A549 (cell line): ENCODE results near the gene GZF1. TPM values are rescaled to one million over a fixed set of nuclear protein-coding genes. Genes with fewer than 3 reads are reported as not detected.

ENCODE experiments used
- ATAC-seq, 2 experiments: fragments of 200-7000 bp in 1 of 2; fragments of >200 bp in 1 of 2; cut with Nextera tagmentation in 1 of 2; cut with Tn5 transposase in 1 of 2; 3 replicates each; pipeline versions ENCODE4 v1.8.0 to v1.9.1; 2018 to 2020; ENCODE audit warnings: mild to moderate bottlenecking in 1 of 2, moderate library complexity in 1 of 2
- CTCF ChIA-PET: fragments of 300-600 bp; sonication (Branson Sonifier 250); formaldehyde crosslinking; extraction: SDS; loops from one replicate; lab custom pipeline; 2021; ENCODE audit warnings: antibody characterized with exemption, inconsistent platforms; lab: Yijun Ruan, JAX
- POLR2A ChIA-PET: fragments of 350-600 bp; formaldehyde crosslinking; extraction: SDS; loops from one replicate; lab custom pipeline; 2021; ENCODE audit warnings: antibody characterized with exemption, inconsistent platforms; lab: Yijun Ruan, JAX
- DNase-seq, 2 experiments: peaks; one replicate each; pipeline versions ENCODE4 v3.0.0 to v3.0.0-alpha.2; 2011 to 2016; ENCODE audit warnings: low read depth in 1 of 2, low spot score in 1 of 2
- FAIRE-seq: peaks from 2 replicates; lab custom pipeline; 2011; peaks lifted over from hg19 to GRCh38; lab: Jason Lieb, UNC
- H3K27ac ChIP-seq, 2 experiments: fragments of >200 bp; sonication (Bioruptor Twin); formaldehyde crosslinking; 3 replicates each; pipeline ENCODE4 v1.5.1; 2016 to 2017
- H3K4me1 ChIP-seq: fragments of >200 bp; sonication (Bioruptor Twin); formaldehyde crosslinking; 3 replicates; pipeline ENCODE4 v1.6.1; 2016
- H3K4me2 ChIP-seq: fragments of >200 bp; sonication (Bioruptor Twin); formaldehyde crosslinking; 3 replicates; pipeline ENCODE4 v1.6.1; 2016
- H3K4me3 ChIP-seq: fragments of >200 bp; sonication (Bioruptor Twin); formaldehyde crosslinking; 3 replicates; pipeline ENCODE4 v1.5.1; 2016
- H3K9me3 ChIP-seq: fragments of >200 bp; sonication (Bioruptor Twin); formaldehyde crosslinking; 3 replicates; pipeline ENCODE4 v1.6.1; 2016
- BHLHE40 ChIP-seq: IDR thresholded peaks from 2 replicates; pipeline ENCODE4 v1.6.1; 2012; ENCODE audit warnings: low read depth, low read length, inconsistent platforms
- CBX8 ChIP-seq: fragments of 200-600 bp; sonication (generic); IDR thresholded peaks from 2 replicates; pipeline ENCODE4 v1.6.1; 2016
- CEBPB ChIP-seq, 2 experiments: fragments of >200 bp in 1 of 2; sonication (Bioruptor Twin) in 1 of 2; formaldehyde crosslinking in 1 of 2; IDR thresholded peaks; 2 replicates each; pipeline ENCODE4 v1.6.1; 2012 to 2016
- EHMT2 ChIP-seq: fragments of 200-600 bp; sonication (generic); IDR thresholded peaks from 2 replicates; pipeline ENCODE4 v1.6.1; 2016; ENCODE audit warnings: antibody characterized with exemption, low read depth, mild to moderate bottlenecking, moderate library complexity
- EP300 ChIP-seq, 2 experiments: fragments of >200 bp; sonication (Bioruptor Twin); formaldehyde crosslinking; IDR thresholded peaks; 2 replicates in 1 of 2; 3 replicates in 1 of 2; pipeline ENCODE4 v1.6.1; 2016 to 2017
- ESRRA ChIP-seq: fragments of 150-350 bp; IDR thresholded peaks from 2 replicates; pipeline ENCODE4 v1.6.1; 2014; ENCODE audit warnings: mild to moderate bottlenecking, low read length, borderline replicate concordance
- FOSL2 ChIP-seq, 2 experiments: fragments of 450-650 bp in 1 of 2; fragments of >200 bp in 1 of 2; sonication (Bioruptor Twin) in 1 of 2; formaldehyde crosslinking; IDR thresholded peaks; 2 replicates each; pipeline versions ENCODE4 v1.5.0 to v1.6.1; 2016 to 2020; ENCODE audit warnings: mild to moderate bottlenecking in 1 of 2, moderate library complexity in 1 of 2
- FOXS1 ChIP-seq: fragments of 250-450 bp; sonication (Bioruptor Pico); IDR thresholded peaks from 2 replicates; pipeline ENCODE4 v1.5.0; 2020; ENCODE audit warnings: mild to moderate bottlenecking, moderate library complexity
- HDAC2 ChIP-seq: fragments of 200-600 bp; sonication (generic); IDR thresholded peaks from 2 replicates; pipeline ENCODE4 v1.6.1; 2016
- HOXA7 ChIP-seq: fragments of 250-450 bp; sonication (Bioruptor Pico); IDR thresholded peaks from 2 replicates; pipeline ENCODE4 v1.5.0; 2020; ENCODE audit warnings: mild to moderate bottlenecking, moderate library complexity
- HOXB13 ChIP-seq: fragments of 250-450 bp; sonication (Bioruptor Pico); IDR thresholded peaks from 2 replicates; pipeline ENCODE4 v1.5.0; 2020; ENCODE audit warnings: low read depth, mild to moderate bottlenecking, moderate library complexity
- JUNB ChIP-seq: fragments of >200 bp; sonication (Bioruptor Twin); formaldehyde crosslinking; IDR thresholded peaks from 2 replicates; pipeline ENCODE4 v1.6.1; 2016
- KDM5A ChIP-seq: fragments of 200-600 bp; sonication (generic); IDR thresholded peaks from 2 replicates; pipeline ENCODE4 v1.6.1; 2016; ENCODE audit warnings: antibody characterized with exemption, mild to moderate bottlenecking
- MAFK ChIP-seq: fragments of 450-650 bp; IDR thresholded peaks from 2 replicates; pipeline ENCODE4 v1.6.1; 2014; ENCODE audit not compliant: partially characterized antibody
- MAZ ChIP-seq: fragments of 150-350 bp; IDR thresholded peaks from 2 replicates; pipeline ENCODE4 v1.6.1; 2014; ENCODE audit warnings: antibody characterized with exemption, low read depth, low read length, borderline replicate concordance
- MYC ChIP-seq: IDR thresholded peaks from 2 replicates; pipeline ENCODE4 v1.6.1; 2012; ENCODE audit warnings: mild to moderate bottlenecking, inconsistent platforms, low read length, improper control_type of control experiment, borderline replicate concordance
- NFE2L2 ChIP-seq: fragments of 150-350 bp; conservative IDR thresholded peaks from 2 replicates; pipeline ENCODE4 v1.6.1; 2014; ENCODE audit warnings: low read length
- POLR2A ChIP-seq: IDR thresholded peaks from 2 replicates; pipeline ENCODE4 v1.6.1; 2012; ENCODE audit warnings: mild to moderate bottlenecking, low read length
- POLR2AphosphoS2 ChIP-seq: conservative IDR thresholded peaks from 2 replicates; pipeline ENCODE4 v1.6.1; 2012; ENCODE audit warnings: low read length, improper control_type of control experiment, inconsistent platforms
- RARB ChIP-seq: fragments of 250-450 bp; sonication (Bioruptor Pico); IDR thresholded peaks from 2 replicates; pipeline ENCODE4 v1.8.0; 2021; ENCODE audit warnings: mild to moderate bottlenecking, moderate library complexity
- RNF2 ChIP-seq: fragments of 200-600 bp; sonication (generic); IDR thresholded peaks from 2 replicates; pipeline ENCODE4 v1.6.1; 2016; ENCODE audit warnings: low read depth, mild to moderate bottlenecking, antibody characterized with exemption, moderate library complexity, borderline replicate concordance
- SMC3 ChIP-seq: fragments of >200 bp; sonication (Bioruptor Twin); formaldehyde crosslinking; IDR thresholded peaks from 3 replicates; pipeline ENCODE4 v1.6.1; 2018; ENCODE audit warnings: inconsistent platforms
- SREBF2 ChIP-seq: fragments of 450-650 bp; IDR thresholded peaks from 2 replicates; pipeline ENCODE4 v1.6.1; 2014; ENCODE audit warnings: mild to moderate bottlenecking, moderate library complexity
- ZC3H11A ChIP-seq: fragments of 450-650 bp; IDR thresholded peaks from 2 replicates; pipeline ENCODE4 v1.6.1; 2014; ENCODE audit warnings: antibody characterized with exemption, mild to moderate bottlenecking
- ZFP36 ChIP-seq: fragments of 450-650 bp; IDR thresholded peaks from 2 replicates; pipeline ENCODE4 v1.6.1; 2014; ENCODE audit warnings: borderline replicate concordance; ENCODE audit not compliant: partially characterized antibody
- ZNF302 ChIP-seq: fragments of 250-450 bp; sonication (Bioruptor Pico); IDR thresholded peaks from 2 replicates; pipeline ENCODE4 v1.9.0; 2021; ENCODE audit warnings: inconsistent platforms, mild to moderate bottlenecking, moderate library complexity
- ZSCAN20 ChIP-seq: fragments of 250-450 bp; sonication (Bioruptor Pico); IDR thresholded peaks from 2 replicates; pipeline ENCODE4 v1.8.0; 2022; ENCODE audit warnings: mild to moderate bottlenecking, moderate library complexity
- WGBS: methylation state at CpG from one replicate; pipeline ENCODE4 v1.1.6; 2017; ENCODE audit errors: missing lambda C conversion rate; 5-methylcytosine and 5-hydroxymethylcytosine counted together
- polyA minus RNA-seq: library from RNA; depleted of rRNA, polyadenylated mRNA; stranded (reverse); fragments of >200 nt; gene quantifications from 2 replicates; pipeline ENCODE4 v1.2.3, GENCODE V29; 2011; rRNA and poly(A)+ RNA removed
- polyA plus RNA-seq, 4 experiments: library from polyadenylated mRNA; depleted of rRNA in 3 of 4; stranded (reverse); fragments of >200 nt; fragmentation: RNase III in 1 of 4; extraction: RNeasy Plus Mini Kit Qiagen cat#74134 plus additional on column Dnase treatment in 1 of 4; gene quantifications; 2 replicates in 3 of 4; 3 replicates in 1 of 4; pipeline ENCODE4 v1.2.3, GENCODE V29; 2011 to 2017
- TF ChIP-seq, protein P1 (sequence below): IDR thresholded peaks from 2 replicates; pipeline ENCODE4 v1.6.1; 2012
- TF ChIP-seq, protein P2 (sequence below): fragments of 250-450 bp; sonication (Bioruptor Pico); IDR thresholded peaks from 2 replicates; pipeline ENCODE4 v1.5.0; 2021; ENCODE audit warnings: mild to moderate bottlenecking, moderate library complexity, borderline replicate concordance
- TF ChIP-seq, protein P3 (sequence below): IDR thresholded peaks from 2 replicates; pipeline ENCODE4 v1.6.1; 2012
- TF ChIP-seq, protein P4 (sequence below): fragments of >200 bp; sonication (Bioruptor Twin); formaldehyde crosslinking; IDR thresholded peaks from 3 replicates; pipeline ENCODE4 v1.6.1; 2016
- TF ChIP-seq, protein P5 (sequence below): fragments of 150-350 bp; IDR thresholded peaks from 2 replicates; pipeline ENCODE4 v1.6.1; 2014; ENCODE audit warnings: low read depth, mild to moderate bottlenecking, low read length
- TF ChIP-seq, protein P6 (sequence below): IDR thresholded peaks from 2 replicates; pipeline ENCODE4 v1.6.1; 2012; ENCODE audit warnings: low read depth, borderline replicate concordance

Gene GZF1
- polyA plus RNA-seq (2011; rRNA removed) (24.7 and 33.4 TPM in 2 replicates), polyA plus RNA-seq (2017; fragmentation: RNase III; extraction: RNeasy Plus Mini Kit Qiagen cat#74134 plus additional on column Dnase treatment) (13.2 to 16.1 TPM (median 15.6 TPM) in 3 replicates), polyA minus RNA-seq (69.4 and 96.5 TPM in 2 replicates)
- 31.3 and 34.5 TPM in 2 replicates for polyA plus RNA-seq (2012; cell fraction: cytosol; rRNA removed)
- polyA plus RNA-seq (2012; cell fraction: nucleus; rRNA removed) = 37.6 and 68.6 TPM in 2 replicates

DNA sequence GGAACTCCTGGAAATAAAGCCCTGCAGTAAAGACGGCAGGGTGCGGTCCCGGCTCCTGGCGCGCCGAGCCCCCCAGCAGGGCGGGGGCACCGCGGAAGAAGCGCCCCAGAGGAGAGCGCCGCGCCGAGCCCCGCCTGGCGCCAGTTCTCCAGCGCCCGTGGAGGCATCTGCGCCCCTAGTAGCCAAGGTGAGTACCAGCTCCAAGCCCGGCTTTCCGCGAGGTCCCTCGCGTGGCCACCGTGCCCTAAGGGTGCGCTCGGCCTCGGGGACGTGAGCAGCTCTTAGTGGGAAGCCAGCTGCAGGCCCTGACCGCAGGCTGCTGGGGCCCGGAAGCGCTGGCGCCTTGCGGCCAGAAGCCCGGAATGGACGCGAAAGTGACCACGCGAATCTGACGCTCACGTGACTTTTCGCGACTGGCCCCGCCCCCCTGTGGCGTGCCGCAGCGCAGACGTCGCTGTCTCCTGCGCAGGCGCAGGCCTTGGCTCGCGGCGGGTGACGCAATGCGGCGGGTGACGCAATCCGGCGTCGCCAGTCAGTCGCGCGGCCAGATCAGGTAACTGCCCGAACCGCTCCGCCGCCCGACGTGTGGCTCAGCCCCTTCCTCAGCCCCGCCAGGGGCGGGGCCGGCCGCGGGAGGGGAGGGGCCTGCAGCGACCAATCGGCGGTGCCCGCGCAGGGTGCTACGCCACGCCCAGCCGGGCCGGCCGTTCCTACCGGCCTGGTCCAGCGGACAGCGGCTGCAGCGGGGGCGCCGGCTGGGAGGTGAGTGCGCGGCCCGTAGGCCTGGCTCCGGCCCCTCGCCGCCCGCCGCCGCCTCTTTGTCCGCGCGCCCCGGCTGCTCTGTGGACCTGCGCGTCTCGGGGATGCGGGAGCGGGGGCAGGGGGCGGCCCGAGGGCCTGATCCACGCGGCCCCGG is at the start of gene GZF1:
GZF1 (plus strand) TSS at position 707 of the 916 bp plus-strand sequence. CDS start 2,202 bp downstream, outside the sequence.
- Histone ChIP-seq H3K4me1 (peaks cover 37% of the 10 kb centered on the region), H3K4me2 (peak within 1 kb of the TSS; percentile 92), H3K9me3 (no peaks in the 10 kb centered on the region), H3K4me3 (peak within 1 kb of the TSS; percentile 89), H3K27ac (peak within 1 kb of the TSS; percentile 92 to 96)
- DNase-seq (peak; percentile 87 to 99), FAIRE-seq (no peak), ATAC-seq (peak; percentile 71 to 83)
- WGBS = under 1% methylated on average over 37 of the region's 114 CpGs
- POLR2A ChIA-PET = interaction anchor here (1.0 to 5.7 kb wide), 6 partner anchors 9 to 644 kb away, joined by 3 to 92 read pairs (median 4); partner anchors contain the start of genes CST3, NAPB and NXT1
- CTCF ChIA-PET = interaction anchor here (1.0 to 2.1 kb wide), 4 partner anchors 11 to 60 kb away, joined by 4 to 6 read pairs (median 5); partner anchors contain the start of genes NAPB and NXT1
- TF ChIP-seq FOSL2 (IDR thresholded peaks at IDR 0.05) (no peak), FOSL2 (CRISPR knock-in tag; IDR thresholded peaks at IDR 0.05) (peak; percentile 96), EP300 (IDR thresholded peaks at IDR 0.05) (no peak), MAFK (no peak), POLR2A (peak; percentile 96), ZNF302 (CRISPR knock-in tag) (no peak), POLR2AphosphoS2 (no peak), KDM5A (0 out of 2 replicates have a peak, but pooled peaks have one; percentile 28), ESRRA (no peak), MAZ (no peak), CBX8 (no peak), ZFP36 (no peak), NFE2L2 (no peak), SREBF2 (no peak), RNF2 (no peak), RARB (CRISPR knock-in tag) (no peak), CEBPB (IDR thresholded peaks at IDR 0.05) (peak; percentile 100), ZSCAN20 (CRISPR knock-in tag) (no peak), EHMT2 (no peak), ZC3H11A (no peak), SMC3 (no peak), MYC (peak; percentile 97), HOXB13 (peak; percentile 66; the same call in 1 of the 2 replicates), FOXS1 (CRISPR knock-in tag) (peak; percentile 57; the same call in 1 of the 2 replicates), HOXA7 (CRISPR knock-in tag) (0 out of 2 replicates have a peak, but pooled peaks have one; percentile 3), BHLHE40 (peak; percentile 94), JUNB (no peak), HDAC2 (0 out of 2 replicates have a peak, but pooled peaks have one; percentile 20)
- TF ChIP-seq, protein P1, sequence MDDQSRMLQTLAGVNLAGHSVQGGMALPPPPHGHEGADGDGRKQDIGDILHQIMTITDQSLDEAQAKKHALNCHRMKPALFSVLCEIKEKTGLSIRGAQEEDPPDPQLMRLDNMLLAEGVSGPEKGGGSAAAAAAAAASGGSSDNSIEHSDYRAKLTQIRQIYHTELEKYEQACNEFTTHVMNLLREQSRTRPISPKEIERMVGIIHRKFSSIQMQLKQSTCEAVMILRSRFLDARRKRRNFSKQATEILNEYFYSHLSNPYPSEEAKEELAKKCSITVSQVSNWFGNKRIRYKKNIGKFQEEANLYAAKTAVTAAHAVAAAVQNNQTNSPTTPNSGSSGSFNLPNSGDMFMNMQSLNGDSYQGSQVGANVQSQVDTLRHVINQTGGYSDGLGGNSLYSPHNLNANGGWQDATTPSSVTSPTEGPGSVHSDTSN = no peak
- TF ChIP-seq, protein P2, sequence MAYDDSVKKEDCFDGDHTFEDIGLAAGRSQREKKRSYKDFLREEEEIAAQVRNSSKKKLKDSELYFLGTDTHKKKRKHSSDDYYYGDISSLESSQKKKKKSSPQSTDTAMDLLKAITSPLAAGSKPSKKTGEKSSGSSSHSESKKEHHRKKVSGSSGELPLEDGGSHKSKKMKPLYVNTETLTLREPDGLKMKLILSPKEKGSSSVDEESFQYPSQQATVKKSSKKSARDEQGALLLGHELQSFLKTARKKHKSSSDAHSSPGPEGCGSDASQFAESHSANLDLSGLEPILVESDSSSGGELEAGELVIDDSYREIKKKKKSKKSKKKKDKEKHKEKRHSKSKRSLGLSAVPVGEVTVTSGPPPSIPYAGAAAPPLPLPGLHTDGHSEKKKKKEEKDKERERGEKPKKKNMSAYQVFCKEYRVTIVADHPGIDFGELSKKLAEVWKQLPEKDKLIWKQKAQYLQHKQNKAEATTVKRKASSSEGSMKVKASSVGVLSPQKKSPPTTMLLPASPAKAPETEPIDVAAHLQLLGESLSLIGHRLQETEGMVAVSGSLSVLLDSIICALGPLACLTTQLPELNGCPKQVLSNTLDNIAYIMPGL (CRISPR knock-in tag) = peak; percentile 44; the same call in 1 of the 2 replicates
- TF ChIP-seq, protein P3, sequence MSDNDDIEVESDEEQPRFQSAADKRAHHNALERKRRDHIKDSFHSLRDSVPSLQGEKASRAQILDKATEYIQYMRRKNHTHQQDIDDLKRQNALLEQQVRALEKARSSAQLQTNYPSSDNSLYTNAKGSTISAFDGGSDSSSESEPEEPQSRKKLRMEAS = peak; percentile 97
- TF ChIP-seq, protein P4, sequence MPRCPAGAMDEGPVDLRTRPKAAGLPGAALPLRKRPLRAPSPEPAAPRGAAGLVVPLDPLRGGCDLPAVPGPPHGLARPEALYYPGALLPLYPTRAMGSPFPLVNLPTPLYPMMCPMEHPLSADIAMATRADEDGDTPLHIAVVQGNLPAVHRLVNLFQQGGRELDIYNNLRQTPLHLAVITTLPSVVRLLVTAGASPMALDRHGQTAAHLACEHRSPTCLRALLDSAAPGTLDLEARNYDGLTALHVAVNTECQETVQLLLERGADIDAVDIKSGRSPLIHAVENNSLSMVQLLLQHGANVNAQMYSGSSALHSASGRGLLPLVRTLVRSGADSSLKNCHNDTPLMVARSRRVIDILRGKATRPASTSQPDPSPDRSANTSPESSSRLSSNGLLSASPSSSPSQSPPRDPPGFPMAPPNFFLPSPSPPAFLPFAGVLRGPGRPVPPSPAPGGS = peak; percentile 94
- TF ChIP-seq, protein P5, sequence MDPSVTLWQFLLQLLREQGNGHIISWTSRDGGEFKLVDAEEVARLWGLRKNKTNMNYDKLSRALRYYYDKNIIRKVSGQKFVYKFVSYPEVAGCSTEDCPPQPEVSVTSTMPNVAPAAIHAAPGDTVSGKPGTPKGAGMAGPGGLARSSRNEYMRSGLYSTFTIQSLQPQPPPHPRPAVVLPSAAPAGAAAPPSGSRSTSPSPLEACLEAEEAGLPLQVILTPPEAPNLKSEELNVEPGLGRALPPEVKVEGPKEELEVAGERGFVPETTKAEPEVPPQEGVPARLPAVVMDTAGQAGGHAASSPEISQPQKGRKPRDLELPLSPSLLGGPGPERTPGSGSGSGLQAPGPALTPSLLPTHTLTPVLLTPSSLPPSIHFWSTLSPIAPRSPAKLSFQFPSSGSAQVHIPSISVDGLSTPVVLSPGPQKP = no peak
- TF ChIP-seq, protein P6, sequence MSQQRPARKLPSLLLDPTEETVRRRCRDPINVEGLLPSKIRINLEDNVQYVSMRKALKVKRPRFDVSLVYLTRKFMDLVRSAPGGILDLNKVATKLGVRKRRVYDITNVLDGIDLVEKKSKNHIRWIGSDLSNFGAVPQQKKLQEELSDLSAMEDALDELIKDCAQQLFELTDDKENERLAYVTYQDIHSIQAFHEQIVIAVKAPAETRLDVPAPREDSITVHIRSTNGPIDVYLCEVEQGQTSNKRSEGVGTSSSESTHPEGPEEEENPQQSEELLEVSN = peak; percentile 83
